Testis (tissue), 2 donors: ENCODE data around the gene NAA38.

ENCODE experiments used
- POLR2A ChIP-seq: fragments of 450-650 bp; IDR thresholded peaks from one replicate; pipeline ENCODE4 v1.6.1; 2017; ENCODE audit warnings: antibody characterized with exemption, mild to moderate bottlenecking, moderate library complexity
- TF ChIP-seq, protein P1 (sequence below), 3 experiments: fragments of 450-650 bp in 2 of 3; fragments of 200-600 bp in 1 of 3; sonication (generic) in 1 of 3; IDR thresholded peaks; one replicate each; pipeline ENCODE4 v1.5.1; 2016 to 2019; ENCODE audit warnings: antibody characterized with exemption in 3 of 3, mild to moderate bottlenecking in 2 of 3, moderate library complexity in 1 of 3

- TF ChIP-seq, protein P1, sequence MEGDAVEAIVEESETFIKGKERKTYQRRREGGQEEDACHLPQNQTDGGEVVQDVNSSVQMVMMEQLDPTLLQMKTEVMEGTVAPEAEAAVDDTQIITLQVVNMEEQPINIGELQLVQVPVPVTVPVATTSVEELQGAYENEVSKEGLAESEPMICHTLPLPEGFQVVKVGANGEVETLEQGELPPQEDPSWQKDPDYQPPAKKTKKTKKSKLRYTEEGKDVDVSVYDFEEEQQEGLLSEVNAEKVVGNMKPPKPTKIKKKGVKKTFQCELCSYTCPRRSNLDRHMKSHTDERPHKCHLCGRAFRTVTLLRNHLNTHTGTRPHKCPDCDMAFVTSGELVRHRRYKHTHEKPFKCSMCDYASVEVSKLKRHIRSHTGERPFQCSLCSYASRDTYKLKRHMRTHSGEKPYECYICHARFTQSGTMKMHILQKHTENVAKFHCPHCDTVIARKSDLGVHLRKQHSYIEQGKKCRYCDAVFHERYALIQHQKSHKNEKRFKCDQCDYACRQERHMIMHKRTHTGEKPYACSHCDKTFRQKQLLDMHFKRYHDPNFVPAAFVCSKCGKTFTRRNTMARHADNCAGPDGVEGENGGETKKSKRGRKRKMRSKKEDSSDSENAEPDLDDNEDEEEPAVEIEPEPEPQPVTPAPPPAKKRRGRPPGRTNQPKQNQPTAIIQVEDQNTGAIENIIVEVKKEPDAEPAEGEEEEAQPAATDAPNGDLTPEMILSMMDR (IDR thresholded peaks at IDR 0.05), result no peak
- TF ChIP-seq POLR2A, result no peak
Measured at GRCh38 chr17:7888184-7888920, 31.0 kb upstream of the NAA38 start, which contains the start of gene CHD3.
